Body of pancreas (tissue), 4 donors: ENCODE data around the gene TJP1.

ENCODE experiments used
- CTCF ChIP-seq, 7 experiments: fragments of 450-650 bp in 4 of 7; fragments of 200-600 bp in 3 of 7; sonication (generic) in 3 of 7; IDR thresholded peaks; one replicate each; pipeline ENCODE4 v1.5.1; 2016 to 2019; ENCODE audit warnings: antibody characterized with exemption in 7 of 7
- POLR2A ChIP-seq, 3 donors: fragments of 450-650 bp; IDR thresholded peaks; one replicate each; pipeline ENCODE4 v1.6.1; 2016; ENCODE audit warnings: antibody characterized with exemption in 3 of 3, mild to moderate bottlenecking in 2 of 3

GRCh38 chr15:29852201-29852600 is 29.9 kb upstream of the TJP1 start:
- no peak for TF ChIP-seq CTCF (IDR thresholded peaks at IDR 0.05)
- TF ChIP-seq POLR2A (IDR thresholded peaks at IDR 0.05): no peak
